Transverse colon (tissue), 4 donors: ENCODE data around the gene HOXA3.

ENCODE experiments used
- CTCF ChIP-seq, 5 experiments: fragments of 200-600 bp in 3 of 5; fragments of 450-650 bp in 2 of 5; sonication (generic) in 3 of 5; IDR thresholded peaks; 1 replicate in 2 of 5; 2 replicates in 3 of 5; pipeline ENCODE4 v1.5.1; 2016 to 2017; ENCODE audit warnings: antibody characterized with exemption in 5 of 5, inconsistent platforms in 3 of 5, mild to moderate bottlenecking in 2 of 5, moderate library complexity in 1 of 5
- POLR2A ChIP-seq: fragments of 450-650 bp; IDR thresholded peaks from one replicate; pipeline ENCODE4 v1.6.1; 2016; ENCODE audit warnings: antibody characterized with exemption, mild to moderate bottlenecking, moderate library complexity
- POLR2AphosphoS5 ChIP-seq, 3 donors: sonication (generic); formaldehyde crosslinking; IDR thresholded peaks; one replicate each; pipeline ENCODE4 v1.6.1; 2016; ENCODE audit warnings: antibody characterized with exemption in 3 of 3

DNA sequence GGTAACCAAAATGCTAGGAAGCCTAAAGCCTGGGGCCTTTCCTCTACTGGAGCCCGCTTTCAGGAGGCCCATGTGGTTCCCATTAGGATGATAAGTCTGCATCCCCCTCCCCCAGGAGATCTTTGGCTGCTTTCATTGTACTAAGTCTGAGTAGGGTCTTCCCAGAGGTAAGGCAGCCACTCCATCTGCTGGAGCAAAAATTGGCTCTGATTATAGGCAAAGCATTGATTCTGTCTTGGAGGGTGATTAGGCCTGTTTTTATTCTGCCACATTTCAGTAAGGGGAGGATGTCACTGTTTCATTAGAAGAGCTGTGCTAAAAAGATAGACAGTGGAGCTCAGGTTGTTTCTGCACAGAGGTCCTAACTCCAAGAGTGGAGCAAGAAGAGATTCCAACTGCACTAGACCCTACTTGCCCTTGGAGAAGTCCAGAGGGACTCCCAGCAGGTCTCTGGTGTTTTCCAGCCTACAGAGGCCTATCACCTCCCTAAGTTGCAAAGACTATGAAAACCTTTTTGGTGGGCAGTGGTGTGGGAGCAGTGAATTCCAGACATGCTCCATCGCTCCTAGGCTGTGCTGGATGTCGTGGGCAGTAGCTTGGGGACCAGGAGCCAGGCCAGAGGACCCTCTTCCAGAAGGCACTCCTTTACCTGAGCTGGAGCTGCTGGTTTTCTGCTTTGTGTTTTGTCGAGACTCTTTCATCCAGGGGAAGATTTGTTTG lies 42.8 kb downstream of the HOXA3 start:
- no peak for TF ChIP-seq POLR2AphosphoS5 (IDR thresholded peaks at IDR 0.05)
- no peak for TF ChIP-seq CTCF (IDR thresholded peaks at IDR 0.05)
- no peak for TF ChIP-seq POLR2A
